HG03060 (cell line): Measurements from ENCODE around the gene ZNF576.
"Not testable (repeated sequence)": the region's sequence is repeated elsewhere in the genome, so short reads cannot be mapped to it uniquely, and the experiment has no call there.

ENCODE experiments used
- ATAC-seq: cut with Tn5 transposase; IDR thresholded peaks from one replicate; pipeline ENCODE4 v1.9.1; 2021; ENCODE audit warnings: low read depth, moderate number of reproducible peaks; ENCODE audit not compliant: unreplicated experiment

The ZNF576 gene

GRCh38 chr19:43595999-43596841 lies at the start of gene ZNF576, which contains the start of gene IRGQ:
ZNF576 (plus strand) TSS chr19:43596595; CDS start chr19:43597109, 514 bp downstream.
IRGQ (minus strand) TSS chr19:43596134; CDS start chr19:43595338, 796 bp downstream.
- peak; percentile 81 for ATAC-seq

GRCh38 chr19:43547926-43548325 lies 48.5 kb upstream of the ZNF576 start:
- not testable (repeated sequence) for ATAC-seq

GRCh38 chr19:43548706-43549105 lies 47.7 kb upstream of the ZNF576 start:
- no peak for ATAC-seq

GRCh38 chr19:43551399-43552197 lies 44.8 kb upstream of the ZNF576 start:
- ATAC-seq = no peak

- no peak for ATAC-seq
Measured at GRCh38 chr19:43552198-43552450, 44.3 kb upstream of the ZNF576 start.

- ATAC-seq = no peak
Measured at GRCh38 chr19:43552616-43553015, 43.8 kb upstream of the ZNF576 start.

GRCh38 chr19:43553656-43554055 lies 42.7 kb upstream of the ZNF576 start:
- ATAC-seq = no peak

GRCh38 chr19:43554317-43554895 lies 42.0 kb upstream of the ZNF576 start:
- ATAC-seq = no peak

- ATAC-seq = no peak
Measured at GRCh38 chr19:43555185-43555770, 41.1 kb upstream of the ZNF576 start.

- no peak for ATAC-seq
Measured at GRCh38 chr19:43560687-43561086, 35.7 kb upstream of the ZNF576 start.

GRCh38 chr19:43561139-43561970 lies 35.0 kb upstream of the ZNF576 start:
- no peak for ATAC-seq

- ATAC-seq = no peak
Measured at GRCh38 chr19:43562226-43562697, 34.1 kb upstream of the ZNF576 start.

- no peak for ATAC-seq
Measured at GRCh38 chr19:43562698-43563241, 33.6 kb upstream of the ZNF576 start.

- ATAC-seq = no peak
Measured at GRCh38 chr19:43563816-43564457, 32.5 kb upstream of the ZNF576 start.

- no peak for ATAC-seq
Measured at GRCh38 chr19:43564800-43565199, 31.6 kb upstream of the ZNF576 start.

- no peak for ATAC-seq
Measured at GRCh38 chr19:43569657-43570056, 26.7 kb upstream of the ZNF576 start.

GRCh38 chr19:43570174-43570791 lies 26.1 kb upstream of the ZNF576 start:
- no peak for ATAC-seq

- ATAC-seq = no peak
Measured at GRCh38 chr19:43572171-43572588, 24.2 kb upstream of the ZNF576 start.
